ENCODE results near the gene ZNF260. TPM values are rescaled to one million over a fixed set of nuclear protein-coding genes. Genes with fewer than 3 reads are reported as not detected.

The ZNF260 gene
- total RNA-seq, 1 experiment from 2014 or later = 0.07 TPM

DNA sequence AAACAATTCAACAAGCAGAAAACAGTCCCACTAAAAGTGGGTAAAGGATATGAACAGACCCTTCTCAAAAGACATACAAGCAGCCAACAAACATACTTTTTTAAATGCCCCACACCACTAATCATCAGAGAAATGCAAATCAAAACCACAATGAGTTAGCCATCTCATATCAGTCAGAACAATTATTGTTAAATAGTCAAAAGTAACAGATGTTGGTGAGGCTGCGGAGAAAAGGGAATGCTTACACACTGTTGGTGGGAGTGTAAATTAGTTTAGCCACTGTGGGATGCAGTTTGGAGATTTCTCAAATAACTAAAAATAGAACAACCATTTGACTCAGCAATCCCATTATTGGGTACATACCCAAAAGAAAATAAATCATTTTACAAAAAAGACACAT lies 36.3 kb upstream of the ZNF260 start:
- TF ChIP-seq FOSL1 (IDR thresholded peaks at IDR 0.05; ENCODE audit: low read depth) = no peak
- TF ChIP-seq, protein P1, sequence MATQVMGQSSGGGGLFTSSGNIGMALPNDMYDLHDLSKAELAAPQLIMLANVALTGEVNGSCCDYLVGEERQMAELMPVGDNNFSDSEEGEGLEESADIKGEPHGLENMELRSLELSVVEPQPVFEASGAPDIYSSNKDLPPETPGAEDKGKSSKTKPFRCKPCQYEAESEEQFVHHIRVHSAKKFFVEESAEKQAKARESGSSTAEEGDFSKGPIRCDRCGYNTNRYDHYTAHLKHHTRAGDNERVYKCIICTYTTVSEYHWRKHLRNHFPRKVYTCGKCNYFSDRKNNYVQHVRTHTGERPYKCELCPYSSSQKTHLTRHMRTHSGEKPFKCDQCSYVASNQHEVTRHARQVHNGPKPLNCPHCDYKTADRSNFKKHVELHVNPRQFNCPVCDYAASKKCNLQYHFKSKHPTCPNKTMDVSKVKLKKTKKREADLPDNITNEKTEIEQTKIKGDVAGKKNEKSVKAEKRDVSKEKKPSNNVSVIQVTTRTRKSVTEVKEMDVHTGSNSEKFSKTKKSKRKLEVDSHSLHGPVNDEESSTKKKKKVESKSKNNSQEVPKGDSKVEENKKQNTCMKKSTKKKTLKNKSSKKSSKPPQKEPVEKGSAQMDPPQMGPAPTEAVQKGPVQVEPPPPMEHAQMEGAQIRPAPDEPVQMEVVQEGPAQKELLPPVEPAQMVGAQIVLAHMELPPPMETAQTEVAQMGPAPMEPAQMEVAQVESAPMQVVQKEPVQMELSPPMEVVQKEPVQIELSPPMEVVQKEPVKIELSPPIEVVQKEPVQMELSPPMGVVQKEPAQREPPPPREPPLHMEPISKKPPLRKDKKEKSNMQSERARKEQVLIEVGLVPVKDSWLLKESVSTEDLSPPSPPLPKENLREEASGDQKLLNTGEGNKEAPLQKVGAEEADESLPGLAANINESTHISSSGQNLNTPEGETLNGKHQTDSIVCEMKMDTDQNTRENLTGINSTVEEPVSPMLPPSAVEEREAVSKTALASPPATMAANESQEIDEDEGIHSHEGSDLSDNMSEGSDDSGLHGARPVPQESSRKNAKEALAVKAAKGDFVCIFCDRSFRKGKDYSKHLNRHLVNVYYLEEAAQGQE (IDR thresholded peaks at IDR 0.05; ENCODE audit: low read depth) = no peak
- no peak for TF ChIP-seq EZH2phosphoT487 (IDR thresholded peaks at IDR 0.05; ENCODE audit: borderline replicate concordance)
- no peak for TF ChIP-seq SIN3A (IDR thresholded peaks at IDR 0.05; ENCODE audit: low read depth)
- TF ChIP-seq, protein P2, sequence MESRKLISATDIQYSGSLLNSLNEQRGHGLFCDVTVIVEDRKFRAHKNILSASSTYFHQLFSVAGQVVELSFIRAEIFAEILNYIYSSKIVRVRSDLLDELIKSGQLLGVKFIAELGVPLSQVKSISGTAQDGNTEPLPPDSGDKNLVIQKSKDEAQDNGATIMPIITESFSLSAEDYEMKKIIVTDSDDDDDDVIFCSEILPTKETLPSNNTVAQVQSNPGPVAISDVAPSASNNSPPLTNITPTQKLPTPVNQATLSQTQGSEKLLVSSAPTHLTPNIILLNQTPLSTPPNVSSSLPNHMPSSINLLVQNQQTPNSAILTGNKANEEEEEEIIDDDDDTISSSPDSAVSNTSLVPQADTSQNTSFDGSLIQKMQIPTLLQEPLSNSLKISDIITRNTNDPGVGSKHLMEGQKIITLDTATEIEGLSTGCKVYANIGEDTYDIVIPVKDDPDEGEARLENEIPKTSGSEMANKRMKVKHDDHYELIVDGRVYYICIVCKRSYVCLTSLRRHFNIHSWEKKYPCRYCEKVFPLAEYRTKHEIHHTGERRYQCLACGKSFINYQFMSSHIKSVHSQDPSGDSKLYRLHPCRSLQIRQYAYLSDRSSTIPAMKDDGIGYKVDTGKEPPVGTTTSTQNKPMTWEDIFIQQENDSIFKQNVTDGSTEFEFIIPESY (IDR thresholded peaks at IDR 0.05; ENCODE audit: extremely low read depth, insufficient replicate concordance, low read length) = no peak
- no peak for TF ChIP-seq CBX3 (IDR thresholded peaks at IDR 0.05; ENCODE audit: low read depth)
- TF ChIP-seq SRF (IDR thresholded peaks at IDR 0.05; ENCODE audit: low read depth) = no peak
- TF ChIP-seq, protein P3, sequence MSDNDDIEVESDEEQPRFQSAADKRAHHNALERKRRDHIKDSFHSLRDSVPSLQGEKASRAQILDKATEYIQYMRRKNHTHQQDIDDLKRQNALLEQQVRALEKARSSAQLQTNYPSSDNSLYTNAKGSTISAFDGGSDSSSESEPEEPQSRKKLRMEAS (IDR thresholded peaks at IDR 0.05) = no peak
- no peak for TF ChIP-seq ZFX (IDR thresholded peaks at IDR 0.05)
- no peak for TF ChIP-seq POLR2A (IDR thresholded peaks at IDR 0.05; ENCODE audit: borderline replicate concordance, extremely low read depth, insufficient read depth, insufficient read length)
- TF ChIP-seq RAD21 (IDR thresholded peaks at IDR 0.05; ENCODE audit: low read depth) = no peak
- TF ChIP-seq YY1 (IDR thresholded peaks at IDR 0.05; ENCODE audit: extremely low read depth, insufficient replicate concordance, low read depth, low read length) = no peak
- TF ChIP-seq, protein P4, sequence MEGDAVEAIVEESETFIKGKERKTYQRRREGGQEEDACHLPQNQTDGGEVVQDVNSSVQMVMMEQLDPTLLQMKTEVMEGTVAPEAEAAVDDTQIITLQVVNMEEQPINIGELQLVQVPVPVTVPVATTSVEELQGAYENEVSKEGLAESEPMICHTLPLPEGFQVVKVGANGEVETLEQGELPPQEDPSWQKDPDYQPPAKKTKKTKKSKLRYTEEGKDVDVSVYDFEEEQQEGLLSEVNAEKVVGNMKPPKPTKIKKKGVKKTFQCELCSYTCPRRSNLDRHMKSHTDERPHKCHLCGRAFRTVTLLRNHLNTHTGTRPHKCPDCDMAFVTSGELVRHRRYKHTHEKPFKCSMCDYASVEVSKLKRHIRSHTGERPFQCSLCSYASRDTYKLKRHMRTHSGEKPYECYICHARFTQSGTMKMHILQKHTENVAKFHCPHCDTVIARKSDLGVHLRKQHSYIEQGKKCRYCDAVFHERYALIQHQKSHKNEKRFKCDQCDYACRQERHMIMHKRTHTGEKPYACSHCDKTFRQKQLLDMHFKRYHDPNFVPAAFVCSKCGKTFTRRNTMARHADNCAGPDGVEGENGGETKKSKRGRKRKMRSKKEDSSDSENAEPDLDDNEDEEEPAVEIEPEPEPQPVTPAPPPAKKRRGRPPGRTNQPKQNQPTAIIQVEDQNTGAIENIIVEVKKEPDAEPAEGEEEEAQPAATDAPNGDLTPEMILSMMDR (IDR thresholded peaks at IDR 0.05 in 2 of 3, conservative IDR thresholded peaks at IDR 0.05 in 1 of 3; ENCODE audit: borderline replicate concordance in 1 of 3, insufficient read depth in 1 of 3, low read depth in 2 of 3, low read length in 2 of 3) = no peak
- TF ChIP-seq ELF1 (IDR thresholded peaks at IDR 0.05; ENCODE audit: borderline replicate concordance, low read depth) = no peak
- no peak for TF ChIP-seq ZNF274 (IDR thresholded peaks at IDR 0.05; ENCODE audit: low read depth, low read length)
- no peak for TF ChIP-seq POLR2AphosphoS5 (IDR thresholded peaks at IDR 0.05; ENCODE audit: low read depth, low read length)
- no peak for TF ChIP-seq CEBPB (IDR thresholded peaks at IDR 0.05; ENCODE audit: low read depth)
- no peak for TF ChIP-seq SP1 (IDR thresholded peaks at IDR 0.05; ENCODE audit: low read depth)
- TF ChIP-seq, protein P5, sequence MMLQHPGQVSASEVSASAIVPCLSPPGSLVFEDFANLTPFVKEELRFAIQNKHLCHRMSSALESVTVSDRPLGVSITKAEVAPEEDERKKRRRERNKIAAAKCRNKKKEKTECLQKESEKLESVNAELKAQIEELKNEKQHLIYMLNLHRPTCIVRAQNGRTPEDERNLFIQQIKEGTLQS (IDR thresholded peaks at IDR 0.05) = no peak
- H3K27ac ChIP-seq (ENCODE audit: low read depth, low read length) = no peak overlapping the region
- H3K4me1 ChIP-seq (ENCODE audit: control insufficient read depth in 1 of 2, insufficient read depth in 2 of 2, low read length in 2 of 2) = no peaks in the 10 kb centered on the region
- no peaks in the 10 kb centered on the region for H3K9me2 ChIP-seq (ENCODE audit: insufficient read depth)
- no TSS peak for BruUV-seq (replicated peaks)
- ChIA-PET CTCF (no interaction called here), RAD21 (ENCODE audit: low non-redundant PET in 1 of 2, low total read pairs in 2 of 2, uncharacterized antibody in 2 of 2, unreplicated experiment in 2 of 2) (no interaction called here), POLR2A (no interaction called here)
- intact Hi-C loops (cut with micrococcal nuclease) = no loop called here
- H3K27me3 ChIP-seq (ENCODE audit: insufficient read depth, low read length) = no peaks in the 10 kb centered on the region
- H3K9me3 ChIP-seq (ENCODE audit: control insufficient read depth in 1 of 2, insufficient read depth in 1 of 2, low read depth in 1 of 2, low read length in 2 of 2) = peaks cover 0 to 18% of the 10 kb centered on the region in 2 experiments; a peak in 2 of 4 replicates
- DNase-seq (ENCODE audit: low read depth, low spot score) (no peak), ATAC-seq (no peak)
- no peak overlapping the region for H3K4me3 ChIP-seq (replicated peaks in 1 of 2; ENCODE audit: low read depth in 1 of 2, low read length in 2 of 2)
- no peak overlapping the region for H2AFZ ChIP-seq (ENCODE audit: low read depth, low read length, poor library complexity, severe bottlenecking)
- H3K79me2 ChIP-seq (ENCODE audit: insufficient read depth, low read length) = no peaks in the 10 kb centered on the region
- no peak overlapping the region for H3K4me2 ChIP-seq (ENCODE audit: low read length)
- H4K20me1 ChIP-seq (ENCODE audit: insufficient read depth) = no peaks in the 10 kb centered on the region
- no peak overlapping the region for H3K9ac ChIP-seq (ENCODE audit: low read length)
- no peaks in the 10 kb centered on the region for H3K36me3 ChIP-seq (ENCODE audit: control insufficient read depth in 1 of 2, insufficient read depth in 2 of 2, low read length in 2 of 2)
